ENCODE measurements around the gene FAM163B.

The FAM163B gene

DNA sequence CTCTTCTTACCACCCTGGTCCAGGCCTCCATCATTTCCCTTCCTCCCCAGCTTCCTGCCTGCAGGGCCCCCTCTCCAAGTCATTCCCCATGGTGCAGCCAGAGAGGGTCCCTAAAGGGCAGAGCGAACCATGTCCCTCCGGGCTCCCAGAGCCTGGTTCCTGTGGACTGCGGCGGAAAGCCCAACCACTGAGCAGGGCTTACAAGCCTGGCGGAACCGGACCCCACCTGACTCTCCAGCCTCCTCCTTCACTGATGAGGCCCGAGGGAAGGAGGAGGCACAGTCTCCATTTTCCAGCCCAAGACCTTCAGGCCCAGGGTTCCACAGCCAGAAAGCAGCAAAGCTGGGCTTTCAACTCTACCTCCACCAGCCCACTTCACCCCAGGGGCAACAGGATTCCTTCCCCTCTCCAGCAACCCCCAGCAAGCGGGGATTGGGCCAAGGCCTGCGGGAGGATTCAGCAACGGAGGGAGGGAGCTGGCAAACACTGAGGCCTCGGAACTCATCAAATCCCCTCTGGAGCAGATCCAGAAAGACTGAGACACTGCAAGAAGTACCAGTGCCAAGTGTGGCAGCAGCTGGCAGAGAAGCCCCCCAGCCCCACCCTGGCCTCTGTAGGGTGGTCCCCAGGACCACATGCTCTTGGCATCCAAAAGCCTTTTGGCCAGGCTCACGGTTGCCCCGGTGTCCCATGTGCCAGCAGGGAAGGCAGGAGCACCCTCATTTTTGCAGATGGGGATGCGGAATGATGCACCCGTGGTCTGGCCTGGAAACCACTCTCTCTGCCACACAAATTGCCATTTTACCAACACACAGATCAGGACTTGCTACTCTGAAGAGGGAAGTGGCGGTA, 3.1 kb downstream of the FAM163B start:
- no peak for TF ChIP-seq CTCF (conservative IDR thresholded peaks at IDR 0.05; ENCODE audit: low read length)
- no peak for DNase-seq (ENCODE audit: low read depth)
- no peak overlapping the region for H3K4me3 ChIP-seq (ENCODE audit: low read length)

DNA sequence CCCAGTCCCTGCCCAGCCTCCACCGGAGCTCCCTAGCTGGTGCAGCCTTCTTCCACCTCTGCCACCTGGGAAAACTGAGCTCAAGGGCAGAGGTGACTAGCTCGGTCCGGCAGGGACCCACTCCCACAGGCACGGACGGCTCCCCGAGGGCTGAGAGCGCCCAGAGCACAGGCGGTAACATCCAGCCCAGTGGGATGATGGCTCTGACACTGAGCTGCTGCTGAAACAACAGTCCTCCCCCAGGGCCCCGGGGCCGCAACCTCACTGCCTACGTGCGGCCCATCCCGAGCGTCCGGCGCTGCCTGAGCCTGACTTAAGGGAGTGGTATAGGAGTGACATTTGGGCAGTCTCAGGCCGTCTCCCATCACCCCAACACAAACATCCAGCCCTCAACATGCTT, 3.7 kb downstream of the FAM163B start:
- TF ChIP-seq CTCF (conservative IDR thresholded peaks at IDR 0.05; ENCODE audit: low read length), result no peak
- DNase-seq (ENCODE audit: low read depth), result no peak

GRCh38 chr9:133604856-133605255, 4.3 kb downstream of the FAM163B start:
- H3K4me3 ChIP-seq (ENCODE audit: low read length), result no peak overlapping the region
- no peak for TF ChIP-seq CTCF (conservative IDR thresholded peaks at IDR 0.05; ENCODE audit: low read length)
- DNase-seq (ENCODE audit: low read depth), result no peak

More for the DNA sequence above, 3.7 kb downstream of the FAM163B start:
- no peak overlapping the region for H3K4me3 ChIP-seq (ENCODE audit: low read length)

- no peak for DNase-seq (ENCODE audit: low read depth)
- no peak for TF ChIP-seq CTCF (conservative IDR thresholded peaks at IDR 0.05; ENCODE audit: low read length)
- no peak overlapping the region for H3K4me3 ChIP-seq (ENCODE audit: low read length)
These were observed 5.0 kb downstream of the FAM163B start for GRCh38 chr9:133604214-133604613.

DNA sequence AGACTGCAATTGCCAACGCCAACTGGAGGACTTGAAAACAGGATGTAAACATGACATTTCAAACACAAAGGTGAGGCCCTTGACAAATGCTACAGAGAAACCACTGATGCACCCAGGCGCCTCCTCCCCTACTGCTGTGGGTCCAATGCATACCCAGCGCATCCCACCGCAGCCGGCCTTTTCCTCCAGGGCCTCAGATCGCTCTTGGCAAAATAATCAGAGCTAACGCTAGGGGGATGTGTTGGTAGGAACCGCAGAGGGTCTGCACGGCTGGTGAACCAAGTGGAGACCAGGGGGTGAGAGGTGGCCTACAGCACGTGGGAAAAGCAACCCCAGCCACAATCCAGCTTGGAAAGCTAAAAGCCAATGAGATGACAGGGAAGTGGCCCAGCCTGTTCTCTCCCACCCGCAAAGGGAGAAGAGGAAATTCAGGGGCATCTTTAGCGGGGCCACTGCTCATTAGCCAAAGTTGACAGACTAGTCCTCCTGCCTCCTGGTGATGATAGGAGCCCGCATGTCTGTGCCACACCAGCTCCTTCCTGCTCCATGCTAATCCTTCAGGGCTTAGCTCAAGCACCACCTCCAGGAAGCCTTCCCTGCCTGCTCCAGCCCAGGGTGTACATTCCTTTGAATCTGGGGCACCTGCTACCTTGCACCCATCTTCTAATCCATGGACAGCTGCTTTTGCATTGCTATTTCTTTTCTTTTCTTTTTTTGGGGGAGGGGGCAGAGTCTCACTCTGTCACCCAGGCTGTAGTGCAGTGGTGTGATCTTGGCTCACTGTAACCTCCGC, 5.9 kb downstream of the FAM163B start:
- TF ChIP-seq CTCF (conservative IDR thresholded peaks at IDR 0.05; ENCODE audit: low read length), result no peak
- DNase-seq (ENCODE audit: low read depth), result no peak
- no peak overlapping the region for H3K4me3 ChIP-seq (ENCODE audit: low read length)

- no peak for TF ChIP-seq CTCF (conservative IDR thresholded peaks at IDR 0.05; ENCODE audit: low read length)
- no peak overlapping the region for H3K4me3 ChIP-seq (ENCODE audit: low read length)
- no peak for DNase-seq (ENCODE audit: low read depth)
These were observed 6.9 kb downstream of the FAM163B start for GRCh38 chr9:133602277-133602676.

Measured in AG10803 (cell line).